ENCODE data around the gene ALPK1. TPM values are rescaled to one million over a fixed set of nuclear protein-coding genes. Genes with fewer than 3 reads are reported as not detected.
"Not testable (repeated sequence)": the region's sequence is repeated elsewhere in the genome, so short reads cannot be mapped to it uniquely, and the experiment has no call there.

ALPK1 gene
- total RNA-seq, 1 donor from 2014 or later = 40.1 TPM

DNA sequence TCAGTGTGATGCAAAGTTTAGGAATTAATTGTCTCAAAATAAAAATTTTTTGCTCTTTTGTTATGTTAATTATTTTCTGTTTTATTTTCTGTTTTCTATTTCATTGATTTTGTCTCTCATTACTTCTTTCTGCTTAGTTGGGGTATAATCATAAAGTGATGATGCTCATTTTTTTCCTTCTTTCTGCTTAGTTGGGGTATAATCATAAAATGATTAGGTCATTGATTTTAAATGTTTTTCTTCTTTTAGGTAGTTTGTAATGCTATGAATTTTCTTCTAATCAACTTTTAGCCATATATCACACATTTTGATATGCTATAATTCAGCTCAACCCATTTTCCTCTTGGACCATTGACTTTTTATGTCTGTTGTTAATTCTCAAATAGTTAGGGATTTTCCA lies 175.1 kb downstream of the ALPK1 start:
- intact Hi-C loops (cut with DNase I) = no loop called here
- no peak for ATAC-seq
- Histone ChIP-seq H3K27me3 (ENCODE audit: low read depth) (no peaks in the 10 kb centered on the region), H3K27ac (no peak overlapping the region), H3K4me3 (no peak overlapping the region), H3K36me3 (no peaks in the 10 kb centered on the region), H3K4me1 (no peaks in the 10 kb centered on the region), H3K9me3 (no peaks in the 10 kb centered on the region)
- no peak for DNase-seq
- TF ChIP-seq CTCF (IDR thresholded peaks at IDR 0.05) = no peak

- no peak overlapping the region for H3K27ac ChIP-seq
- TF ChIP-seq CTCF (IDR thresholded peaks at IDR 0.05) = no peak
- H3K36me3 ChIP-seq = no peaks in the 10 kb centered on the region
- intact Hi-C loops (cut with DNase I) = no loop called here
- no peaks in the 10 kb centered on the region for H3K9me3 ChIP-seq
- H3K4me1 ChIP-seq = no peaks in the 10 kb centered on the region
- no peak overlapping the region for H3K4me3 ChIP-seq
- H3K27me3 ChIP-seq (ENCODE audit: low read depth) = no peaks in the 10 kb centered on the region
- ATAC-seq (no peak), DNase-seq (no peak)
These were observed 176.8 kb downstream of the ALPK1 start for GRCh38 chr4:112473985-112474384.

DNA sequence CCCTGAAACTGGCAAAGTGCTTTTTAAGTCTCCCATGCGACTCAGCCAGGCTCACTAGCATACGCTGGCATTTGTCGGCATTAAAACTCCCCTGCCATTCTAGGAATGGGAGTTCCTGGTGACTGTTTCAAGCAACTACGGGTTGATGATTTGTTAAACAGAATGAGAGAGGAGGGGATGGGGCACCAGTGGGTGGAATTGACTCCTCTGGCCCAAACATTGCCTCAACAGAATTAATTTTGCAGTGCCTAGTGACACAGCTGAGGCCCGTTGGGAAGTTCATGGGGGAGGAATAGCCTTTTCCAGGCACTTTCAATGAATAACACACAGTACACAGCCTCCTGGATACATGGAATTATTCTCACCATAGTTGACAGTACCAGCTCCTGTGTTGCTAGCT lies 188.8 kb downstream of the ALPK1 start:
- Histone ChIP-seq H3K27me3 (ENCODE audit: low read depth) (no peaks in the 10 kb centered on the region), H3K9me3 (no peaks in the 10 kb centered on the region), H3K36me3 (no peaks in the 10 kb centered on the region), H3K4me1 (no peaks in the 10 kb centered on the region), H3K27ac (no peak overlapping the region), H3K4me3 (no peak overlapping the region)
- intact Hi-C loops (cut with DNase I) = no loop called here
- no peak for TF ChIP-seq CTCF (IDR thresholded peaks at IDR 0.05)
- DNase-seq = no peak
- ATAC-seq = no peak

DNA sequence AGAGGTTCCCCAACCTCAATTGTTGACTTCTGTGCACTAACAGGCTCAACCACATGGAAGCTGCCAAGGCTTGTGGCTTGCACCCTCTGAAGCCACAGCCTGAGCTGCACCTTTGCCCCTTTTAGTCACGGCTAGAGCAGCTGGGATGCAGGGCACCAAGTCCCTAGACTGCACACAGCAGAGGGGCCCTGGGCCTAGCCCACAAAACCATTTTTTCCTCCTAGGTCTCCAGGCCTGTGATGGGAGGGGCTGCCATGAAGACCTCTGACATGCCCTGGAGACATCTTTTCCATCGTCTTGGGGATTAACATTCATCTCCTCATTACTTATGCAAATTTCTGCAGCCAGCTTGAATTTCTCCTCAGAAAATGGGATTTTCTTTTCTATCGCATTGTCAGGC lies 193.6 kb downstream of the ALPK1 start:
- DNase-seq; intact Hi-C loops (cut with DNase I); H3K27ac ChIP-seq; H3K36me3 ChIP-seq; H3K4me1 ChIP-seq; H3K9me3 ChIP-seq; H3K4me3 ChIP-seq; H3K27me3 ChIP-seq (ENCODE audit: low read depth); ATAC-seq: not testable (repeated sequence)

Other genes with a start within 250 kb of the ALPK1 start
- 5.0 TPM for gene FAM241A, start 151.9 kb upstream of the ALPK1 start, total RNA-seq
- 15.0 TPM for gene AP1AR, start 65.6 kb upstream of the ALPK1 start, total RNA-seq
- 11.5 TPM for gene TIFA, start 11.5 kb upstream of the ALPK1 start, total RNA-seq
- not detected for gene NEUROG2, start 218.8 kb downstream of the ALPK1 start, total RNA-seq